ENCODE measurements around the gene MITF. TPM values are rescaled to one million over a fixed set of nuclear protein-coding genes. Genes with fewer than 3 reads are reported as not detected.

The MITF gene
- total and polyA plus RNA-seq, 2 experiments from 2014 or later: 73.2 to 99.9 TPM

- no peaks in the 10 kb centered on the region for H3K27me3 ChIP-seq
- no peak for DNase-seq (ENCODE audit: low read depth in 1 of 2, low spot score in 1 of 2)
- no peak for TF ChIP-seq CTCF (IDR thresholded peaks at IDR 0.05; ENCODE audit: low read depth, low read length)
- no peaks in the 10 kb centered on the region for H3K9me3 ChIP-seq (ENCODE audit: low read depth)
- peaks cover 43% of the 10 kb centered on the region for H3K36me3 ChIP-seq
- no peak overlapping the region for H3K27ac ChIP-seq
- H3K4me1 ChIP-seq (ENCODE audit: low read depth): peaks cover 14% of the 10 kb centered on the region
- H3K4me3 ChIP-seq: no peak overlapping the region
Observed at GRCh38 chr3:69941439-69942176, 202.3 kb downstream of the MITF start.

GRCh38 chr3:69944931-69945493 lies 205.7 kb downstream of the MITF start:
- Histone ChIP-seq H3K9me3 (ENCODE audit: low read depth) (no peaks in the 10 kb centered on the region), H3K27me3 (no peaks in the 10 kb centered on the region), H3K27ac (peak overlapping the region; percentile 43), H3K4me3 (no peak overlapping the region), H3K4me1 (ENCODE audit: low read depth) (peaks cover 29% of the 10 kb centered on the region), H3K36me3 (peaks cover 50% of the 10 kb centered on the region)
- TF ChIP-seq CTCF (IDR thresholded peaks at IDR 0.05; ENCODE audit: low read depth, low read length): no peak
- no peak for DNase-seq (ENCODE audit: low read depth in 1 of 2, low spot score in 1 of 2)

GRCh38 chr3:69948246-69948862 lies 209.1 kb downstream of the MITF start:
- H3K4me3 ChIP-seq: no peak overlapping the region
- peak; percentile 49 to 63 for DNase-seq (ENCODE audit: low read depth in 1 of 2, low spot score in 1 of 2)
- no peaks in the 10 kb centered on the region for H3K9me3 ChIP-seq (ENCODE audit: low read depth)
- peaks cover 47% of the 10 kb centered on the region for H3K4me1 ChIP-seq (ENCODE audit: low read depth)
- H3K36me3 ChIP-seq: peaks cover 37% of the 10 kb centered on the region
- H3K27me3 ChIP-seq: no peaks in the 10 kb centered on the region
- peak overlapping the region; percentile 81 for H3K27ac ChIP-seq
- TF ChIP-seq CTCF (IDR thresholded peaks at IDR 0.05; ENCODE audit: low read depth, low read length): peak; percentile 62

- Histone ChIP-seq H3K27ac (no peak overlapping the region), H3K36me3 (peaks cover 45% of the 10 kb centered on the region), H3K9me3 (ENCODE audit: low read depth) (no peaks in the 10 kb centered on the region), H3K4me1 (ENCODE audit: low read depth) (peaks cover 32% of the 10 kb centered on the region), H3K4me3 (no peak overlapping the region), H3K27me3 (no peaks in the 10 kb centered on the region)
- TF ChIP-seq CTCF (IDR thresholded peaks at IDR 0.05; ENCODE audit: low read depth, low read length): no peak
- no peak for DNase-seq (ENCODE audit: low read depth in 1 of 2, low spot score in 1 of 2)
Observed at GRCh38 chr3:69951616-69952015, 212.4 kb downstream of the MITF start.

- no peak for TF ChIP-seq CTCF (IDR thresholded peaks at IDR 0.05; ENCODE audit: low read depth, low read length)
- H3K36me3 ChIP-seq: peaks cover 69% of the 10 kb centered on the region
- H3K27me3 ChIP-seq: no peaks in the 10 kb centered on the region
- no peaks in the 10 kb centered on the region for H3K4me1 ChIP-seq (ENCODE audit: low read depth)
- H3K27ac ChIP-seq: no peak overlapping the region
- no peak overlapping the region for H3K4me3 ChIP-seq
- DNase-seq (ENCODE audit: low read depth in 1 of 2, low spot score in 1 of 2): no peak
- H3K9me3 ChIP-seq (ENCODE audit: low read depth): no peaks in the 10 kb centered on the region
Observed at GRCh38 chr3:69959581-69959980, 220.3 kb downstream of the MITF start.

Data from cardiac muscle cell (in vitro differentiated cells and primary cell).